ENCODE results near the gene LRIG1. TPM values are rescaled to one million over a fixed set of nuclear protein-coding genes. Genes with fewer than 3 reads are reported as not detected.

The LRIG1 gene
- total and polyA plus RNA-seq, 9 of the 15 experiments (the other 6 are each of a cell fraction or from before 2014, with no cell fraction given), result 0.05 to 0.38 (median 0.13) TPM; not detected in 3

DNA sequence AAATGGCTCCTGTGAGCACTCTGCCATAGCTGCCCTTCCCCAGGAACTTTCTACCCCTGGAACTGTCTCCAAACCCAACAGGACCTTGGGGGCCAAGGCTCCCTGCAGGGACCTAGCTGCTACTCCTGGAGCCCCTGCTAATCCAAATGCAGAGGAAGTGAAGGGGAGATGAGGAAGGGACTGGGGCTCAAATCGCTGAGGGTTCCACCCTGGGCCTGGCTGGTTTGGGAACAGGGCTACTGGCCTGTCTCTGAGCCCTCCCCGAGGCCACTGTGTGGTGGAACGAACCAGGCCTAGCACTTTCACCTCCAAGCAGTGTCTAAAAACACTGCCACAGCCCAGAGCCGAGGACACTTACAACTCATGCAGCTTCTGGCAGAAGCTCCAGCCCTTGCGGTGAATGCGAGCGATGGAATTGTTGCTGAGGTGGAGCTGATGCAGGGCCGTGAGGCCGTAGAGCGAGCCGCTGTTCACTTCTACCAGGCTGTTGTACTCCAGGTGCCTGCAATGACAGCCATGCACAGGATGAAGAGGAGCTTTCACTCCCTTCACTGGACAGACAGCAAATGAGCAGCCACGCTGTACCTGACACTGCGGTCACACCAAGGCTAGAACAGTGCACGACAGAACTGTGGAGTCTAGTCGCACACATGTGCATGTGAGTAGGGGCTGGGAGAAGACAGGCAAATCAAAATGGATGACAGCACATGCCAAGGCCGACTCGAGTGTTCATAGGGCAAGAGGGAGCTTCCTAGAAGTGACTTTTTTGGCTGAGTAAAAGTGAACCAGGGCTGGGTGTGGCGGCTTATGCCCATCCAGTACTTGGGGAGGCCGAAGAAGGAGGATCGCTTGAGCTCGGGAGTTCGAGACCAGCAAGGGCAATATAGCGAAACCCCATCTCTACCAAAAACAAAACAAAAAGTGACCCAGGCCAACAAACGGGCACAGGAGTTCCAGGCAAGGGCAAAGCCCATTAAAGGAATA lies 90.8 kb downstream of the LRIG1 start:
- Histone ChIP-seq H3K9me3 (replicated peaks; ENCODE audit: control insufficient read depth, insufficient read depth, low read depth, low read length) (no peaks in the 10 kb centered on the region), H3K27ac (ENCODE audit: extremely low read depth, low read depth, low read length) (no peak overlapping the region), H3K4me1 (replicated peaks in 1 of 2; ENCODE audit: control insufficient read depth in 2 of 2, insufficient read depth in 2 of 2, low read length in 2 of 2) (peaks cover 0 to 11% of the 10 kb centered on the region in 2 experiments; a peak in 2 of 5 replicates), H3K4me3 (no peak overlapping the region), H3K27me3 (ENCODE audit: control insufficient read depth in 2 of 2, insufficient read depth in 2 of 2, low read length in 2 of 2) (peaks cover 0 to 7% of the 10 kb centered on the region in 2 experiments; a peak in 3 of 5 replicates), H3K9ac (ENCODE audit: insufficient read depth in 1 of 2, low read depth in 2 of 2, low read length in 2 of 2) (no peak overlapping the region), H2AFZ (ENCODE audit: low read depth, low read length) (peak overlapping the region; percentile 55), H3K36me3 (ENCODE audit: control insufficient read depth, insufficient read depth, low read length) (no peaks in the 10 kb centered on the region), H4K20me1 (replicated peaks; ENCODE audit: control insufficient read depth, insufficient read depth, low read length) (no peaks in the 10 kb centered on the region), H3K79me2 (ENCODE audit: control insufficient read depth, insufficient read depth, low read length) (no peaks in the 10 kb centered on the region), H3K4me2 (ENCODE audit: insufficient read depth, low read length) (no peak overlapping the region), H3K9me1 (ENCODE audit: control insufficient read depth, insufficient read depth, low read length) (no peaks in the 10 kb centered on the region)
- in situ Hi-C loops (cut with MboI) (loop anchor here (10.0 kb wide), 1 partner anchor 415 kb away; no protein-coding TSS in a partner anchor), intact Hi-C loops (cut with micrococcal nuclease) (loop anchor here (2.0 kb wide), 1 partner anchor 405 kb away; no protein-coding TSS in a partner anchor)
- ATAC-seq (no peak), FAIRE-seq (no peak), DNase-seq (ENCODE audit: extremely low read depth in 1 of 4, low spot score in 3 of 4) (no peak)
- ChIA-PET CTCF (ENCODE audit: low intra/inter-chr PET ratio) (no interaction called here), POLR2A (no interaction called here)
- no TSS peak for BruUV-seq (replicated peaks)
- WGBS (ENCODE audit: insufficient coverage, low coverage, missing lambda C conversion rate), result 69% methylated on average over 19 of the region's 24 CpGs
- TF ChIP-seq COPS2 (conservative IDR thresholded peaks at IDR 0.05) (no peak), SAFB2 (IDR thresholded peaks at IDR 0.05; ENCODE audit: borderline replicate concordance, low read depth, low read length, severe bottlenecking) (no peak), CXXC5 (CRISPR knock-in tag; IDR thresholded peaks at IDR 0.05) (no peak), CHD1 (IDR thresholded peaks at IDR 0.05; ENCODE audit: low read length) (no peak), ZNF384 (IDR thresholded peaks at IDR 0.05; ENCODE audit: low read depth, low read length) (no peak), KDM2B (CRISPR knock-in tag; IDR thresholded peaks at IDR 0.05) (no peak), BRF1 (IDR thresholded peaks at IDR 0.05; ENCODE audit: borderline replicate concordance, extremely low read depth, insufficient read length) (no peak), ASH1L (IDR thresholded peaks at IDR 0.05; ENCODE audit: borderline replicate concordance, low read depth, partially characterized antibody) (no peak), ZNF324 (CRISPR knock-in tag; IDR thresholded peaks at IDR 0.05) (no peak), CHD2 (IDR thresholded peaks at IDR 0.05; ENCODE audit: low read depth, low read length) (no peak), ZNF79 (CRISPR knock-in tag; IDR thresholded peaks at IDR 0.05; ENCODE audit: low read depth) (no peak), TCF15 (CRISPR knock-in tag; IDR thresholded peaks at IDR 0.05) (no peak), ZNF24 (IDR thresholded peaks at IDR 0.05) (no peak)
- TF ChIP-seq, protein P1, sequence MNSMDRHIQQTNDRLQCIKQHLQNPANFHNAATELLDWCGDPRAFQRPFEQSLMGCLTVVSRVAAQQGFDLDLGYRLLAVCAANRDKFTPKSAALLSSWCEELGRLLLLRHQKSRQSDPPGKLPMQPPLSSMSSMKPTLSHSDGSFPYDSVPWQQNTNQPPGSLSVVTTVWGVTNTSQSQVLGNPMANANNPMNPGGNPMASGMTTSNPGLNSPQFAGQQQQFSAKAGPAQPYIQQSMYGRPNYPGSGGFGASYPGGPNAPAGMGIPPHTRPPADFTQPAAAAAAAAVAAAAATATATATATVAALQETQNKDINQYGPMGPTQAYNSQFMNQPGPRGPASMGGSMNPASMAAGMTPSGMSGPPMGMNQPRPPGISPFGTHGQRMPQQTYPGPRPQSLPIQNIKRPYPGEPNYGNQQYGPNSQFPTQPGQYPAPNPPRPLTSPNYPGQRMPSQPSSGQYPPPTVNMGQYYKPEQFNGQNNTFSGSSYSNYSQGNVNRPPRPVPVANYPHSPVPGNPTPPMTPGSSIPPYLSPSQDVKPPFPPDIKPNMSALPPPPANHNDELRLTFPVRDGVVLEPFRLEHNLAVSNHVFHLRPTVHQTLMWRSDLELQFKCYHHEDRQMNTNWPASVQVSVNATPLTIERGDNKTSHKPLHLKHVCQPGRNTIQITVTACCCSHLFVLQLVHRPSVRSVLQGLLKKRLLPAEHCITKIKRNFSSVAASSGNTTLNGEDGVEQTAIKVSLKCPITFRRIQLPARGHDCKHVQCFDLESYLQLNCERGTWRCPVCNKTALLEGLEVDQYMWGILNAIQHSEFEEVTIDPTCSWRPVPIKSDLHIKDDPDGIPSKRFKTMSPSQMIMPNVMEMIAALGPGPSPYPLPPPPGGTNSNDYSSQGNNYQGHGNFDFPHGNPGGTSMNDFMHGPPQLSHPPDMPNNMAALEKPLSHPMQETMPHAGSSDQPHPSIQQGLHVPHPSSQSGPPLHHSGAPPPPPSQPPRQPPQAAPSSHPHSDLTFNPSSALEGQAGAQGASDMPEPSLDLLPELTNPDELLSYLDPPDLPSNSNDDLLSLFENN (IDR thresholded peaks at IDR 0.05; ENCODE audit: low read depth in 2 of 2, low read length in 2 of 2), result no peak
- TF ChIP-seq, protein P2, sequence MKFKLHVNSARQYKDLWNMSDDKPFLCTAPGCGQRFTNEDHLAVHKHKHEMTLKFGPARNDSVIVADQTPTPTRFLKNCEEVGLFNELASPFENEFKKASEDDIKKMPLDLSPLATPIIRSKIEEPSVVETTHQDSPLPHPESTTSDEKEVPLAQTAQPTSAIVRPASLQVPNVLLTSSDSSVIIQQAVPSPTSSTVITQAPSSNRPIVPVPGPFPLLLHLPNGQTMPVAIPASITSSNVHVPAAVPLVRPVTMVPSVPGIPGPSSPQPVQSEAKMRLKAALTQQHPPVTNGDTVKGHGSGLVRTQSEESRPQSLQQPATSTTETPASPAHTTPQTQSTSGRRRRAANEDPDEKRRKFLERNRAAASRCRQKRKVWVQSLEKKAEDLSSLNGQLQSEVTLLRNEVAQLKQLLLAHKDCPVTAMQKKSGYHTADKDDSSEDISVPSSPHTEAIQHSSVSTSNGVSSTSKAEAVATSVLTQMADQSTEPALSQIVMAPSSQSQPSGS (CRISPR knock-in tag; IDR thresholded peaks at IDR 0.05), result no peak
